Peyer's patch (tissue), 4 donors: ENCODE results near the gene OSR1.

Source experiments
- CTCF ChIP-seq, 6 experiments: fragments of 450-650 bp in 4 of 6; fragments of 200-600 bp in 2 of 6; sonication (generic) in 1 of 6; IDR thresholded peaks; one replicate each; pipeline ENCODE4 v1.5.1; 2017 to 2019; ENCODE audit warnings: antibody characterized with exemption in 6 of 6, mild to moderate bottlenecking in 3 of 6, moderate library complexity in 1 of 6
- POLR2A ChIP-seq, 2 donors: fragments of 450-650 bp; IDR thresholded peaks; one replicate each; pipeline ENCODE4 v1.5.1; 2017; ENCODE audit warnings: antibody characterized with exemption in 2 of 2, mild to moderate bottlenecking in 2 of 2, moderate library complexity in 2 of 2

GRCh38 chr2:19320813-19321212, 37.6 kb downstream of the OSR1 start:
- TF ChIP-seq CTCF (IDR thresholded peaks at IDR 0.05) (no peak), POLR2A (IDR thresholded peaks at IDR 0.05) (no peak)
